Fibroblast of lung (primary cell): ENCODE results near the gene ADAM10. TPM values are rescaled to one million over a fixed set of nuclear protein-coding genes. Genes with fewer than 3 reads are reported as not detected.

Source experiments
- DNase-seq, 2 donors: peaks; one replicate each; pipeline versions ENCODE4 v3.0.0 to v3.0.0-alpha.2; 2010; ENCODE audit warnings: low read depth in 2 of 2
- H2AFZ ChIP-seq: 2 replicates; pipeline ENCODE4 v1.5.1; 2012; ENCODE audit warnings: low read length, control low read depth, inconsistent platforms
- H3K27ac ChIP-seq: 2 replicates; pipeline ENCODE4 v1.5.1; 2011; ENCODE audit warnings: low read length, control low read depth; ENCODE audit not compliant: insufficient read depth
- H3K27me3 ChIP-seq: 2 replicates; pipeline ENCODE4 v1.5.1; 2011; ENCODE audit warnings: mild to moderate bottlenecking, low read length; ENCODE audit not compliant: control insufficient read depth, insufficient read depth
- H3K36me3 ChIP-seq: 2 replicates; pipeline ENCODE4 v1.5.1; 2011; ENCODE audit warnings: low read length; ENCODE audit not compliant: control insufficient read depth, insufficient read depth
- H3K4me1 ChIP-seq: 2 replicates; pipeline ENCODE4 v1.5.1; 2011; ENCODE audit warnings: low read length; ENCODE audit not compliant: control insufficient read depth, insufficient read depth; ENCODE audit errors: extremely low read depth
- H3K4me2 ChIP-seq: 2 replicates; pipeline ENCODE4 v1.5.1; 2011; ENCODE audit warnings: low read length, control low read depth; ENCODE audit not compliant: insufficient read depth; ENCODE audit errors: extremely low read depth
- H3K4me3 ChIP-seq, 4 experiments: fragments of 200-600 bp in 1 of 4; sonication (generic) in 1 of 4; replicated peaks in 1 of 4; 2 replicates each; pipeline ENCODE4 v1.5.1; 2011 to 2016; ENCODE audit warnings: low read length in 4 of 4, low read depth in 3 of 4, mild to moderate bottlenecking in 3 of 4, control low read depth in 2 of 4, inconsistent platforms in 1 of 4, mixed read lengths in 1 of 4; ENCODE audit not compliant: insufficient read depth in 1 of 4; ENCODE audit errors: control extremely low read depth in 1 of 4
- H3K79me2 ChIP-seq: 2 replicates; pipeline ENCODE4 v1.5.1; 2012; ENCODE audit warnings: mild to moderate bottlenecking, low read length, inconsistent platforms; ENCODE audit not compliant: control insufficient read depth, insufficient read depth
- H3K9ac ChIP-seq: 2 replicates; pipeline ENCODE4 v1.5.1; 2011; ENCODE audit warnings: mild to moderate bottlenecking, low read length, control low read depth; ENCODE audit not compliant: insufficient read depth
- H3K9me3 ChIP-seq: 2 replicates; pipeline ENCODE4 v1.5.1; 2012; ENCODE audit warnings: low read depth, low read length; ENCODE audit not compliant: control insufficient read depth, insufficient read depth
- H4K20me1 ChIP-seq: 2 replicates; pipeline ENCODE4 v1.5.1; 2011; ENCODE audit warnings: low read length; ENCODE audit not compliant: control insufficient read depth, insufficient read depth; ENCODE audit errors: extremely low read depth
- CTCF ChIP-seq, 2 donors: IDR thresholded peaks in 1 of 2; conservative IDR thresholded peaks in 1 of 2; 1 replicate in 1 of 2; 2 replicates in 1 of 2; pipeline ENCODE4 v1.5.1; 2011 to 2012; ENCODE audit warnings: low read length in 2 of 2, control low read depth in 1 of 2, inconsistent platforms in 1 of 2, low read depth in 1 of 2, mild to moderate bottlenecking in 1 of 2
- EZH2 ChIP-seq: IDR thresholded peaks from 2 replicates; pipeline ENCODE4 v1.5.1; 2012; ENCODE audit warnings: low read length, control low read depth, mild to moderate bottlenecking; ENCODE audit errors: missing control alignments
- polyA plus RNA-seq, 2 donors: library from polyadenylated mRNA; depleted of rRNA in 1 of 2; stranded (reverse) in 1 of 2; unstranded in 1 of 2; fragments of >200 nt; gene quantifications; 2 replicates each; pipeline ENCODE4 v1.2.1, GENCODE V29; 2011 to 2012; ENCODE audit warnings: missing spikeins in 1 of 2
- total RNA-seq: library from RNA; depleted of rRNA; stranded (reverse); fragments of >200 nt; gene quantifications from 2 replicates; pipeline ENCODE4 v1.2.1, GENCODE V29; 2014

Gene ADAM10
- total and polyA plus RNA-seq, 2 donors (not counting 1 experiment from before 2014, with no cell fraction given) = 224 to 318 TPM

GRCh38 chr15:58590926-58591325 is 158.6 kb downstream of the ADAM10 start:
- TF ChIP-seq CTCF (conservative IDR thresholded peaks at IDR 0.05 in 1 of 2, IDR thresholded peaks at IDR 0.05 in 1 of 2; ENCODE audit: low read depth in 1 of 2, low read length in 2 of 2) = no peak
- peak in 1 of 2 donors; percentile 26 for DNase-seq
- no peaks in the 10 kb centered on the region for H4K20me1 ChIP-seq
- no peak overlapping the region for H3K4me3 ChIP-seq
- H3K27ac ChIP-seq = no peak overlapping the region
- H3K9ac ChIP-seq = no peak overlapping the region
- peaks cover 1% of the 10 kb centered on the region for H3K36me3 ChIP-seq
- no peak overlapping the region for H3K4me2 ChIP-seq
- no peaks in the 10 kb centered on the region for H3K79me2 ChIP-seq
- no peaks in the 10 kb centered on the region for H3K4me1 ChIP-seq
- H3K27me3 ChIP-seq = no peaks in the 10 kb centered on the region
- H2AFZ ChIP-seq = no peak overlapping the region
- H3K9me3 ChIP-seq = no peaks in the 10 kb centered on the region

- Histone ChIP-seq H3K27me3 (no peaks in the 10 kb centered on the region), H2AFZ (no peak overlapping the region), H3K79me2 (no peaks in the 10 kb centered on the region), H3K4me3 (no peak overlapping the region), H3K36me3 (peaks cover 1% of the 10 kb centered on the region), H4K20me1 (no peaks in the 10 kb centered on the region), H3K9me3 (no peaks in the 10 kb centered on the region), H3K27ac (no peak overlapping the region), H3K4me2 (no peak overlapping the region), H3K9ac (no peak overlapping the region), H3K4me1 (no peaks in the 10 kb centered on the region)
- TF ChIP-seq CTCF (conservative IDR thresholded peaks at IDR 0.05 in 1 of 2, IDR thresholded peaks at IDR 0.05 in 1 of 2; ENCODE audit: low read depth in 1 of 2, low read length in 2 of 2) (no peak), EZH2 (no peak)
- peak in 1 of 2 donors; percentile 56 for DNase-seq
Observed at GRCh38 chr15:58590236-58590635, 159.3 kb downstream of the ADAM10 start.

GRCh38 chr15:58589047-58589446 is 160.5 kb downstream of the ADAM10 start:
- no peak overlapping the region for H3K4me2 ChIP-seq
- no peak overlapping the region for H2AFZ ChIP-seq
- H3K27ac ChIP-seq = no peak overlapping the region
- H3K9me3 ChIP-seq = no peaks in the 10 kb centered on the region
- no peak for TF ChIP-seq EZH2
- TF ChIP-seq CTCF (conservative IDR thresholded peaks at IDR 0.05 in 1 of 2, IDR thresholded peaks at IDR 0.05 in 1 of 2; ENCODE audit: low read depth in 1 of 2, low read length in 2 of 2) = no peak
- no peaks in the 10 kb centered on the region for H3K79me2 ChIP-seq
- H4K20me1 ChIP-seq = no peaks in the 10 kb centered on the region
- no peaks in the 10 kb centered on the region for H3K36me3 ChIP-seq
- no peaks in the 10 kb centered on the region for H3K27me3 ChIP-seq
- DNase-seq = no peak
- H3K9ac ChIP-seq = no peak overlapping the region
- H3K4me1 ChIP-seq = no peaks in the 10 kb centered on the region
- no peak overlapping the region for H3K4me3 ChIP-seq
